RKO (cell line): ENCODE measurements around the gene DYNC1LI2.
"Not testable (repeated sequence)": the region's sequence is repeated elsewhere in the genome, so short reads cannot be mapped to it uniquely, and the experiment has no call there.

Source experiments
- DNase-seq: peaks from one replicate; pipeline ENCODE4 v3.0.0-alpha.2; 2016; ENCODE audit warnings: low spot score

Gene DYNC1LI2

GRCh38 chr16:66696669-66697630 lies 54.5 kb downstream of the DYNC1LI2 start, which contains the start of gene CMTM4:
Gene CMTM4 (minus strand): TSS chr16:66696743. CDS start chr16:66696525, 218 bp downstream.
- peak; percentile 82 for DNase-seq

GRCh38 chr16:66695935-66696668 lies 55.3 kb downstream of the DYNC1LI2 start:
- DNase-seq: no peak

- no peak for DNase-seq
Measured at GRCh38 chr16:66695471-66695934, 55.9 kb downstream of the DYNC1LI2 start.

- no peak for DNase-seq
Measured at GRCh38 chr16:66693149-66693548, 58.3 kb downstream of the DYNC1LI2 start.

GRCh38 chr16:66692341-66692740 lies 59.1 kb downstream of the DYNC1LI2 start:
- DNase-seq: no peak

GRCh38 chr16:66691234-66691633 lies 60.2 kb downstream of the DYNC1LI2 start:
- no peak for DNase-seq

GRCh38 chr16:66690106-66690847 lies 61.1 kb downstream of the DYNC1LI2 start:
- DNase-seq: no peak

- DNase-seq: no peak
Measured at GRCh38 chr16:66689282-66689681, 62.1 kb downstream of the DYNC1LI2 start.

GRCh38 chr16:66687906-66688625 lies 63.3 kb downstream of the DYNC1LI2 start:
- no peak for DNase-seq

GRCh38 chr16:66685501-66686115 lies 65.8 kb downstream of the DYNC1LI2 start:
- DNase-seq: not testable (repeated sequence)

- DNase-seq: no peak
Measured at GRCh38 chr16:66682271-66682670, 69.1 kb downstream of the DYNC1LI2 start.

- DNase-seq: no peak
Measured at GRCh38 chr16:66681676-66682075, 69.7 kb downstream of the DYNC1LI2 start.

- no peak for DNase-seq
Measured at GRCh38 chr16:66678337-66678736, 73.1 kb downstream of the DYNC1LI2 start.

- no peak for DNase-seq
Measured at GRCh38 chr16:66677836-66678235, 73.6 kb downstream of the DYNC1LI2 start.

- no peak for DNase-seq
Measured at GRCh38 chr16:66677179-66677578, 74.2 kb downstream of the DYNC1LI2 start.

GRCh38 chr16:66676599-66676998 lies 74.8 kb downstream of the DYNC1LI2 start:
- no peak for DNase-seq

GRCh38 chr16:66673691-66674090 lies 77.7 kb downstream of the DYNC1LI2 start:
- DNase-seq: no peak
